GM08714 (cell line): Measurements from ENCODE around the gene TM7SF2.
"Not testable (repeated sequence)": the region's sequence is repeated elsewhere in the genome, so short reads cannot be mapped to it uniquely, and the experiment has no call there.

Experiments used
- H3K4me3 ChIP-seq: fragments of 200-500 bp; sonication (Bioruptor generic); 2 replicates; pipeline ENCODE4 v1.5.1; 2014; ENCODE audit warnings: mild to moderate bottlenecking, low read length, inconsistent platforms
- ZNF274 ChIP-seq: IDR thresholded peaks from 2 replicates; pipeline ENCODE4 v1.6.1; 2012; ENCODE audit warnings: mild to moderate bottlenecking, low read depth, low read length

Gene TM7SF2

DNA sequence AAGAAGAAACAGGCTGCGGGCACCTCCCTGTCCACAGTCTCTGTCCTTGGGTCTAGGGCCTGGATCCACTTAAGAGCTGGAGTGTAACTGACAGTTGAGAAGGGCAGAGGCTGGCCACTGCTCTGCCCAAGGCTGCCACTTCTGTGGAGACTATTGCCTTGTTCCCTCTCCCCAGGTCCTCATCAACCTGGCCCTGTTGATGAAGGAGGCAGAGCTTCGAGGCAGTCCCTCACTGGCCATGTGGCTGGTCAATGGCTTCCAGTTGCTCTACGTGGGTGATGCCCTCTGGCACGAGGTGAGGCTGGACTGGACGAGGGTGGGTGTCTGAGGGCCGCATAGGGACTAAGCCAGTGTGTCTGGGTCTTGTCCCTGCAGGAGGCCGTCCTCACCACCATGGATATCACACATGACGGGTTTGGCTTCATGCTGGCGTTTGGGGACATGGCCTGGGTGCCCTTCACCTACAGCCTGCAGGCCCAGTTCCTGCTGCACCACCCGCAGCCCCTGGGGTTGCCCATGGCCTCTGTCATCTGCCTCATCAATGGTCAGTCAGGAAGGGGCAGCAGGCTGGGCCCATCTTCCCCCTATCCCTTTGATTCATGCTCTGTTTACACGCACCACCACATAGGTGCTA is 3.0 kb downstream of the TM7SF2 start:
- no peak overlapping the region for H3K4me3 ChIP-seq
- TF ChIP-seq ZNF274: no peak

DNA sequence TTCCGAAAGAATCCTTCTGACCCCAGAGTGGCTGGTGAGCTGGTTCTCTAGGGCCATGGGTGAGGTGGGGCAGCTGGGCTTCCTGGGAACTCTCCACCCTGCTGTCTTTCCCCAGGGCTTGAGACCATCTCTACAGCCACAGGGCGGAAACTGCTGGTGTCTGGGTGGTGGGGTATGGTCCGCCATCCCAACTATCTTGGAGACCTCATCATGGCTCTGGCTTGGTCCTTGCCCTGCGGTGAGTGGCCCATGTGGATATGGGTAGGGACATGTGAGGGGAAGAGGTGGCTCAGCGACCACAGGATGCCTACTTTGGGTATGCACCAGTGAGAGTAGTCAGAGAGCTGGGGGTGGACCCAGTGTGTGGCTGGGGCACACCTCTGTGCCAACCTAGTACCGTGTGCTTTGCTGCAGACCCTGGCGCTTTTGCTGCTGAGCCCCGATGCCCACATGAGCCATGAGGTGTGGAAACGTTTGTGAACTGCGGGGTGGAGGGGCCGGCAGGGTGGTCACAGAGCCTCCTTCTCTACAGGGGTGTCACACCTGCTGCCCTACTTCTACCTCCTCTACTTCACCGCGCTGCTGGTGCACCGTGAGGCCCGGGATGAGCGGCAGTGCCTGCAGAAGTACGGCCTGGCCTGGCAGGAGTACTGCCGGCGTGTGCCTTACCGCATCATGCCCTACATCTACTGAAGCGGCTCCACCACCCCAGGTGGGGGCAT is 3.9 kb downstream of the TM7SF2 start:
- TF ChIP-seq ZNF274: no peak
- no peak overlapping the region for H3K4me3 ChIP-seq

- no peak for TF ChIP-seq ZNF274
- H3K4me3 ChIP-seq: peak overlapping the region; percentile 69
Measured at GRCh38 chr11:65116370-65117205, 4.9 kb downstream of the TM7SF2 start.

DNA sequence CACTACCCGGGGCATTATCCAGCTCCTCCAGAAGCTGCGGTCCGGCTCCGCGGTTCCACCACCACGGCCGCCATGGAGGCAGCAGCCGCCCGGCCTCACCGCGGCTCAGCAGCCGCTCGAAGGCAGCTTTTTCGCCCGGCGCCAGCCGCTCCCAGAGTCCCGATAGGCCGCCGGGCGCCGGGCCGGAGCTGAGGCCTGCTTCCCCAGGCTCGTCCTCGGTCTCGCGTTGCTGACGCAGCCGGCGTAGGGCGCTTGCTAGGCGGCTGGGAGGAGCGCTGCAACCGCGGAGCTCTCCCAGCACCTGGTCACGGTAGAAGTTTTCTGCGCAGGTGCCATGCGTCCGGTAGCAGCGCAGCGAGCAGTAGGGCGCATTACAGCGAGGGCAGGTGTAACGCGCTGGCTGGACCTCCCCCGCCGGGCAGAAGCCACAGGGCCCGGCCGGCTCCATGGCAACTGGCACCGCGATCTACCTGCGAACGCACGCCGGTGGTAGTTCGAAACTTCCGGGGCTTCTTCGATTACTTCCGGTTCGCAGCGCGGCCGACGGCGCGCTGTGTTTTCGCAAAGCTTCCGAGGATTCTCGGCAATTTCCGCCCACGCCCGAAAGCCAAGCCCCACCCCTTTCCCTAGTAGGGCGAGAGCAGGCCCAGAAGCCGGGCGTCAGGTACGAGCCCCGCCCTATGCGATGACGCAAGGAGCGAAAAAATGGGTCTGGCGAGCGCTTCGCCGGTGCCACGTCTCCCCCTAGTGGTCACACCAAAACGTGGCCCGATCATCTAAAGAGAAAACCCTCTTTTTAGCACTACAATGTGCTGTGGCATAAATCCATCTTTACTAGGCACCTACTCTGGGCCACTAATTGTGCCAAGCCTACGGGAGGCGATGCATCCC is 5.8 kb downstream of the TM7SF2 start, which contains the start of gene ZNHIT2:
ZNHIT2 (minus strand) TSS at position 496 of the 891 bp plus-strand sequence; CDS start at position 448, 48 bp downstream.
- no peak for TF ChIP-seq ZNF274
- peak within 1 kb of the TSS; percentile 69 for H3K4me3 ChIP-seq

GRCh38 chr11:65118097-65118837 is 6.6 kb downstream of the TM7SF2 start:
- TF ChIP-seq ZNF274: no peak
- no peak overlapping the region for H3K4me3 ChIP-seq

DNA sequence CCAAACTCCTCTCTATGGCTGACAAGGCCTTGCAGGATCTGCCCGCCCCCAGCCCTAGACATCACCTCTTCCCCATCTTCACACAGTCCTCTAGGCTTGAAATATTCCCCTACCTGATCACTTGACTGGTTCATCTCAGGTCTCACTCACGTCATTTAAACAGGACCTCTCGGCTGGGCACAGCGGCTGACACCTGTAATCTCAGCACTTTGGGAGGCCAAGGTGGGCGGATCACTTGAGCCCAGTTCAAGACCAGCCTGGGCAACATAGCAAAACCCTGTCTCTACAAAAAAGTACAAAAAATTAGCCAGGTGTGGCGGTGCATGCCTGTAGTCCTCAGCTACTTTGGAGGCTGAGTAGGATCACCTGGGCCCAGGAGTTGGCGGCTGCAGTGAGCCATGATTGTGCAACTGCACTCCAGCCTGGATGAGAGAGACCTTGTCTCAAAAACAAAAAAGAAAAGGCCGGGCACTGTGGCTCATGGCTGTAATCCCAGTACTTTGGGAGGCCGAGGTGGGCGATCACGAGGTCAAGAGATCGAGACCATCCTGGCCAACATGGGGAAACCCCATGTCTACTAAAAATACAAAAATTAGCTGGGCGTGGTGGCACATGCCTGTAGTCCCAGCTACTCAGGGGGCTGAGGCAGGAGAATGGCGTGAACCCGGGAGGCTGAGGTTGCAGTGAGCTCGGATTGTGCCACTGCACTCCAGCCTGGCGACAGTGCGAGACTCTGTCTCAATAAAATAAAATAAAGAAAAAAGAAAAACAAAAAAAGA is 7.4 kb downstream of the TM7SF2 start:
- H3K4me3 ChIP-seq: not testable (repeated sequence)

DNA sequence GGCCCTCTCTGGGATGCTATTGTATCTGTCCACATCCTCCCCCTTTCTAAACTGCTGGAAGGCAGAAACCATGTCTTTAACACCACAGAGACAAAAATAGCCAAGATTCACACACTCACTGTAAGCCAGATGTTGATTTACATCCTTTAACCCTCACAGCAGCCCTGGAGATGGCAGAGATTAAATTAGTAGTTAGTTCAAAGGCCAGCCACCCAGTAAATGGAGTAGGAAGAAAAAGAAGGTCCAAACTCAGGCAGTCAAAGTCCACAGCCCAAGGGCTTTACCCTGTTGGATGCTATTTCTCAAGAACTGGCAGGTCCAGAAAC is 8.0 kb downstream of the TM7SF2 start:
- H3K4me3 ChIP-seq: no peak overlapping the region
- TF ChIP-seq ZNF274: no peak

DNA sequence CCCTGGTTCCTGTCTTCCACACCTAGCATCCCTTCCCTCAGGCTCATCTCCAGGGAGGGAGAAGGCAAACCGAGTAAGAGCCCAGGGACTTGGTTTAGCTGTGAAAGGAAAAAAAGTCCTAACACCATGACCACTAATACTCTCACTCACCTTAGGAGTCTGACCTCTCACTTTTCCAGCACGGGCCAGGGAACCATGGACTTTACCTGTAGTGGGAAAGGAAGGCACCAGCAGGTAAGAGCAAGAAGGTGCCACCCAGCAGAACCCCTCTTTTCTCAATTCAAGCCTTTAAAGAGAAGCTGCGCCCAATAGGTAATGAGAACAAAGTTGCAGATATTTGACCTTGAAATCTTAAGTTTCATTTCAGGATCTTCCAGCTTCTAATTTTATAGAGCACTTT is 9.2 kb downstream of the TM7SF2 start:
- H3K4me3 ChIP-seq: peak overlapping the region; percentile 76
- no peak for TF ChIP-seq ZNF274

DNA sequence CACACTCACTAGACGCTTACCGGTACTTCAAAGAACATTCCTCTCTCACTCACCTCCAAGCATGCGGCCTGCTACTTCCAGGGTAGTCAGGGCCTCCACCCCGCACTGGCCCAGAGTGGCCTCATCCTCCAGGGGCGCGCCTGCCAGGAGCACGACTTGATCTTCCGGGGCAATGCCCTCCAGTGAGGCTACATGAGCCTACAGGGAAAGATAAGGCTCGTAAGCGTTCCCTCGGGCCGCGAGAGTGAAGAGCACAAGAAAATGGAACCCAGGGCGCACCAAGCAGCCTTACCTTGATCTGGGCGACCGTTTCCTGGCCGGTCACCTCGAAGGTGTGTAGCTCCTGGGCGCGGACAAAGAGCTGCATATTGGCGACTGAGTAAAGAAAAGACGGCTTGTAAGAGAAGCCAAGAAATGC is 9.8 kb downstream of the TM7SF2 start:
- no peak for TF ChIP-seq ZNF274
- H3K4me3 ChIP-seq: peak overlapping the region; percentile 76

GRCh38 chr11:65121865-65122696 is 10.4 kb downstream of the TM7SF2 start, which contains the start of the genes FAU and MRPL49:
FAU (minus strand) TSS chr11:65122134; CDS start chr11:65121813, 321 bp downstream.
MRPL49 (plus strand) TSS chr11:65122321; CDS start chr11:65122347, 26 bp downstream.
- TF ChIP-seq ZNF274: no peak
- H3K4me3 ChIP-seq: peak within 1 kb of the TSS; percentile 76

- no peak overlapping the region for H3K4me3 ChIP-seq
- no peak for TF ChIP-seq ZNF274
Measured at GRCh38 chr11:65124480-65125196, 13.0 kb downstream of the TM7SF2 start.
